D721Med (cell line): ENCODE measurements around the gene SLC7A9.

ENCODE experiments used
- DNase-seq: peaks from one replicate; pipeline ENCODE4 v3.0.0; 2011; ENCODE audit warnings: low spot score; ENCODE audit not compliant: insufficient read length
- FAIRE-seq: peaks from 2 replicates; lab custom pipeline; 2011; peaks lifted over from hg19 to GRCh38; lab: Jason Lieb, UNC
- CTCF ChIP-seq: IDR thresholded peaks from 2 replicates; pipeline ENCODE4 v1.5.1; 2012; ENCODE audit warnings: mild to moderate bottlenecking, control low read depth; ENCODE audit not compliant: insufficient read depth; ENCODE audit errors: missing control alignments

Gene SLC7A9

GRCh38 chr19:32816555-32817099 lies 52.9 kb downstream of the SLC7A9 start:
- no peak for TF ChIP-seq CTCF
- no peak for DNase-seq
- no peak for FAIRE-seq

DNA sequence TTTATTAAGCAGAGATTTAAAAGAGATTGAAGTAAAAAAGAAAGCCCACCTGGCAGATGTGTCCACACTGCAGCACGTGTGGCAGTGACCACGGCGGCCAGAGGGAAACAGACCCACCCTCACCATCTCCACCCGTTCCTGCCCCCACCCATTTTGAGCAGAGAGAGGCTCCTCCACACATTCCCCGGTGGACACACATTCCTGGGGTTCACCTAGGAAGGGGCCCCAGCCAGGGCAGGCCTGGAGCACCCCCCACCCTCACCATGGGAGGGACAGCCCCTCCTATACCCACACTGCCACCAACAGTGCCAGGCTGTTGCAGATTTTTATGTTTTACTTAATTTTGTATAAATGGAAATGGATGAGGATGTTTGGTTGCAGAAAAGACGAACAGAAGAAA lies 54.9 kb downstream of the SLC7A9 start:
- FAIRE-seq: no peak
- DNase-seq: no peak
- no peak for TF ChIP-seq CTCF

DNA sequence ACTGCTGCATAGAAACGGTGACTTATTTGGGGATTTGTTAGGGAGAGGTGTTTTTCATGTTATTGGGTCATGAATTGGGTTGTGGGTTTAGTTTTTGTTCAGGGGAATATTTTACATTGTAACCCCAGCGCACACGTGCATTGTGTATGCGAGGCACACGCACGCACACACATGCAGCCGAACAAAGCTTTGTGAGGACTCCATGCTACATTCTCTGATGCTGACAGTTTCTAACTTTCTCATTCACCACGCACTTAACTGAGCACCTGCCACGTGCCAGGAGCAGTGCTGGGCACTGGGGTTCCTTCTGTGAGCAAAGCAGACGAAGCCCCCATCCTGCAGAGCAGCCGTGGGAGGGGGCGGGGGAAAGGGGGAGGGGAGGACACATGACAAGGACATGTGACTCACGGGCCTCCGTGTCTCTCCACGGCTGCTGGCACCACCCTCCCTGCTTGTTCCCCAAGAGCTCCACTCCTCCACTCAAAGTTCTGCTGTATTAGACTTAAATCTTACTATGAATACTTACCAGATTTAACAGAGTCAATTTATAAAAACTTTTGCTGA lies 55.6 kb downstream of the SLC7A9 start:
- DNase-seq: no peak
- no peak for TF ChIP-seq CTCF
- FAIRE-seq: no peak

DNA sequence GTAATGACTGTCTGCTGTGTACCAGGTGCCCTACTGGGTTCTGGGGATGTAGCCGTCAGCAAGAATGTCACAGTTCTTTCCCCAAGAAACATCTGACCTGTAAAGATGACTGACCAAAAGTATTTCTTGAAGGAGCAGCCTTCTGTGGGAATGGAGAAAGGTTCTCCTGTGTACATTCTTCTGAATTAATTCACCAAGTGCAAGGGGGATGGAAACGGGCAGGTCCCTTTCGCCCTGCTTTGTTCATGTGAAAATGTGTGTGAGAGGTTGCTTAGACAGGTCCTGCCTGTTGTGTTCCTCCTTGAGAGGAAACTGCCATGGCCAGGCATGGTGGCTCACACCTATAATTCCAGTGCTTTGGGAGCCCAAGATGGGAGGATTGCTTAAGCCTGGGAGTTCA lies 57.0 kb downstream of the SLC7A9 start:
- DNase-seq: no peak
- FAIRE-seq: no peak
- TF ChIP-seq CTCF: no peak

GRCh38 chr19:32812036-32812435 lies 57.5 kb downstream of the SLC7A9 start:
- no peak for TF ChIP-seq CTCF
- DNase-seq (no peak), FAIRE-seq (no peak)

DNA sequence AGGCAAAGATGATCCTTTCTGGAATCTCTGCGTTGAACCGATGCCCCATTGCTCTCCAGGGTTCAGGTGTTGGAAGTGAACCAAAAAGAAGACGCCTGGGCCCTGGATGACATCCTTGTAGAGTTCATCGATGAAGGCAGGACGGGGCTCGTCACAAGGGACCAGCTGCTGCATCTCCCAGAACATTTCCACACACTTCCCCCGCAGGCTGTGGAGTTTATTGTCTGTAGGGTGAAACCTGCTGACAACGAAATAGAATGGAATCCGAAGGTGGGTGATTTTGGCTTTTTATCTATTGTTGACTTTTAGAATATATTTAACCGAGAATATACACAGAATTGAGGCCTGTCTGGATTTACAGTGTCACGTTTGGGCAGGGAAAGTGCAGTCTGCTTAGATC lies 58.4 kb downstream of the SLC7A9 start:
- DNase-seq (no peak), FAIRE-seq (no peak)
- no peak for TF ChIP-seq CTCF

- DNase-seq: no peak
- FAIRE-seq: no peak
- TF ChIP-seq CTCF: no peak
These were observed 59.1 kb downstream of the SLC7A9 start for GRCh38 chr19:32810452-32810851.
